ENCODE data around the gene ECHDC1. TPM values are rescaled to one million over a fixed set of nuclear protein-coding genes. Genes with fewer than 3 reads are reported as not detected.
"Not testable (repeated sequence)": the region's sequence is repeated elsewhere in the genome, so short reads cannot be mapped to it uniquely, and the experiment has no call there.

The ECHDC1 gene
- total RNA-seq, 6 experiments from 2014 or later = 41.3 to 51.7 (median 45.7) TPM

DNA sequence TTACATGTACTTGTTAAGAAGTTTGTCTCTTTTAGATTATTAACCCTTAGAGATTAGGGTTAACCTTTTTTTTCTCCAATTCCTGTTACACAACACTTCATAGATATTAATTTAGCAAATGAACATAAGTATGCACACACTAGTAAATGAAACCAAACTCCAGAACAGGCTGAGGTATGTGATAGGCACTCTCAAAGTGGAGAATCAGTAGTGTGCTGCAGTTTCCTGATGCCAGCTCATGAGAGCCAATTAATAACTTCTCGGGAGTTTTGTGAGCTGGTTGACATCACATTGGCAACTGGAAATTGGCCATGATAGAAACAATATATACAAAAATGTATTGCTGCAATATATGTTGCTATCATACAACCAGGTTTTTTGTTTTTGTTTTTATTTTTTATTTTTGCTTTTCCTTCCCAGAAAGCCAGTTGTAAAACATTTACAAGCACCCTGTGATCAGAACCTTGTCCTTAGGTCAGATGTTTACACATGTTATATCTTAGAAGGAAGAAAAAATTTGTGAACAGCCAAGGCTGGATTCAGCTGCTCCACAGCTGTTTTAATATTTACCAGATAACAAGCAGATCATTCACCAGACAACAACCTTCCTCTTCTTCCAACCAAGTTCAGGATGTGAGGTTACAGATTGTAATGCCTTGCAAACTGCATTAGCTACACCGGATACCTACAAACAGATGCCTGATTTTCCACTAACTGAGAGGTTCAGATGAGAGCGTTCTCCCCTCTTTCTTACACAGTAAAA is 42.4 kb upstream of the ECHDC1 start:
- 66% methylated on average over 3 of the region's 3 CpGs for WGBS (ENCODE audit: insufficient coverage, low coverage, low lambda C conversion rate, missing lambda C conversion rate)

DNA sequence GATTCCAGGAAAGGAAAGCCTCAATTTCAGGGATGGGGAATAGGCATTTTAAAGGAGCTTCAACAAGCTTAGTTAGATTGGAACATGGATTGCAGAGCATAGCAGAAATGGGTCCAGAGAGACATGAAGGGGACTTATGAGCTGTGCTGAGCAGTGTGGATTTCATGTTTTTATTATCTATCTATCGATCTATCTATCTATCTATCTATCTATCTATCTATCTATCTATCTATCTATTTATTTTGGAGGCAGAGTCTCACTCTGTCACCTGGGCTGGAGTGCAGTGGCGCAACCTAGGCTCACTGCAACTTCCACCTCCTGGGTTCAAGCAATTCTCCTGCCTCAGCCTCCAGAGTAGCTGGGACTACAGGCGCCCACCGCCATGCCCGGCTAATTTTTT is 41.4 kb upstream of the ECHDC1 start:
- H3K27ac ChIP-seq; ATAC-seq; intact Hi-C loops (cut with DNase I); H3K4me1 ChIP-seq; H3K27me3 ChIP-seq; DNase-seq; H3K4me3 ChIP-seq; H3K36me3 ChIP-seq; H3K9me3 ChIP-seq: not testable (repeated sequence)
- WGBS (ENCODE audit: insufficient coverage, low coverage, low lambda C conversion rate, missing lambda C conversion rate) = no CpG with 5 or more reads among the region's 5 CpGs

More for the DNA sequence above, 42.4 kb upstream of the ECHDC1 start:
- intact Hi-C loops (cut with DNase I) = no loop called here
- Histone ChIP-seq H3K4me3 (no peak overlapping the region), H3K9me3 (no peaks in the 10 kb centered on the region), H3K27me3 (no peaks in the 10 kb centered on the region), H3K36me3 (no peaks in the 10 kb centered on the region), H3K27ac (no peak overlapping the region), H3K4me1 (no peaks in the 10 kb centered on the region)
- ATAC-seq = no peak
- TF ChIP-seq, protein P1, sequence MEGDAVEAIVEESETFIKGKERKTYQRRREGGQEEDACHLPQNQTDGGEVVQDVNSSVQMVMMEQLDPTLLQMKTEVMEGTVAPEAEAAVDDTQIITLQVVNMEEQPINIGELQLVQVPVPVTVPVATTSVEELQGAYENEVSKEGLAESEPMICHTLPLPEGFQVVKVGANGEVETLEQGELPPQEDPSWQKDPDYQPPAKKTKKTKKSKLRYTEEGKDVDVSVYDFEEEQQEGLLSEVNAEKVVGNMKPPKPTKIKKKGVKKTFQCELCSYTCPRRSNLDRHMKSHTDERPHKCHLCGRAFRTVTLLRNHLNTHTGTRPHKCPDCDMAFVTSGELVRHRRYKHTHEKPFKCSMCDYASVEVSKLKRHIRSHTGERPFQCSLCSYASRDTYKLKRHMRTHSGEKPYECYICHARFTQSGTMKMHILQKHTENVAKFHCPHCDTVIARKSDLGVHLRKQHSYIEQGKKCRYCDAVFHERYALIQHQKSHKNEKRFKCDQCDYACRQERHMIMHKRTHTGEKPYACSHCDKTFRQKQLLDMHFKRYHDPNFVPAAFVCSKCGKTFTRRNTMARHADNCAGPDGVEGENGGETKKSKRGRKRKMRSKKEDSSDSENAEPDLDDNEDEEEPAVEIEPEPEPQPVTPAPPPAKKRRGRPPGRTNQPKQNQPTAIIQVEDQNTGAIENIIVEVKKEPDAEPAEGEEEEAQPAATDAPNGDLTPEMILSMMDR (IDR thresholded peaks at IDR 0.05) = no peak
- TF ChIP-seq POLR2A (IDR thresholded peaks at IDR 0.05) = no peak
- no peak for DNase-seq

- 64% methylated on average over 1 of the region's 1 CpG for WGBS (ENCODE audit: insufficient coverage, low coverage, low lambda C conversion rate, missing lambda C conversion rate)
- DNase-seq (no peak), ATAC-seq (no peak)
- Histone ChIP-seq H3K27ac (no peak overlapping the region), H3K36me3 (no peaks in the 10 kb centered on the region), H3K4me1 (no peaks in the 10 kb centered on the region), H3K27me3 (no peaks in the 10 kb centered on the region), H3K4me3 (no peak overlapping the region), H3K9me3 (no peaks in the 10 kb centered on the region)
- TF ChIP-seq POLR2A (IDR thresholded peaks at IDR 0.05) = no peak
- TF ChIP-seq, protein P1 (IDR thresholded peaks at IDR 0.05) = no peak
- intact Hi-C loops (cut with DNase I) = no loop called here
Measured at GRCh38 chr6:127383988-127384387, 40.6 kb upstream of the ECHDC1 start.

- Histone ChIP-seq H3K27me3 (no peaks in the 10 kb centered on the region), H3K4me1 (no peaks in the 10 kb centered on the region), H3K4me3 (no peak overlapping the region), H3K36me3 (no peaks in the 10 kb centered on the region), H3K27ac (no peak overlapping the region), H3K9me3 (no peaks in the 10 kb centered on the region)
- 85% methylated on average over 3 of the region's 3 CpGs for WGBS (ENCODE audit: insufficient coverage, low coverage, low lambda C conversion rate, missing lambda C conversion rate)
- ATAC-seq = no peak
- DNase-seq = no peak
- intact Hi-C loops (cut with DNase I) = no loop called here
- TF ChIP-seq POLR2A (IDR thresholded peaks at IDR 0.05) = no peak
- TF ChIP-seq, protein P1 (IDR thresholded peaks at IDR 0.05) = no peak
Measured at GRCh38 chr6:127382413-127382812, 39.0 kb upstream of the ECHDC1 start.

GRCh38 chr6:127381384-127381783 is 38.0 kb upstream of the ECHDC1 start:
- 69% methylated on average over 3 of the region's 3 CpGs for WGBS (ENCODE audit: insufficient coverage, low coverage, low lambda C conversion rate, missing lambda C conversion rate)
- no peak for DNase-seq
- ATAC-seq = no peak
- no peaks in the 10 kb centered on the region for H3K9me3 ChIP-seq
- H3K27ac ChIP-seq = no peak overlapping the region
- H3K4me1 ChIP-seq = no peaks in the 10 kb centered on the region
- intact Hi-C loops (cut with DNase I) = no loop called here
- H3K4me3 ChIP-seq = no peak overlapping the region
- TF ChIP-seq POLR2A (IDR thresholded peaks at IDR 0.05) = no peak
- TF ChIP-seq, protein P1 (IDR thresholded peaks at IDR 0.05) = no peak
- H3K36me3 ChIP-seq = no peaks in the 10 kb centered on the region
- H3K27me3 ChIP-seq = no peaks in the 10 kb centered on the region
